Smooth muscle cell (in vitro differentiated cells): Measurements from ENCODE around the gene GRIPAP1. TPM values are rescaled to one million over a fixed set of nuclear protein-coding genes. Genes with fewer than 3 reads are reported as not detected.

Experiments used
- DNase-seq: peaks from one replicate; lab custom pipeline; 2025; ENCODE audit not compliant: unreplicated experiment; lab: John Stamatoyannopoulos, UW
- H2AFZ ChIP-seq: fragments of 200-600 bp; sonication (generic); 2 replicates; pipeline ENCODE4 v1.6.0; 2016; ENCODE audit warnings: antibody characterized with exemption, low read depth, mild to moderate bottlenecking
- H3F3A ChIP-seq: fragments of 200-600 bp; sonication (generic); 2 replicates; pipeline ENCODE4 v1.6.0; 2017; ENCODE audit warnings: antibody characterized with exemption, low read depth
- H3K27ac ChIP-seq: fragments of 200-600 bp; sonication (generic); 2 replicates; pipeline ENCODE4 v1.5.1; 2016; ENCODE audit warnings: low read depth, mild to moderate bottlenecking
- H3K27me3 ChIP-seq: fragments of 200-600 bp; sonication (generic); 2 replicates; pipeline ENCODE4 v1.6.1; 2016; ENCODE audit warnings: low read depth, mild to moderate bottlenecking
- H3K36me3 ChIP-seq: fragments of 200-600 bp; sonication (generic); 2 replicates; pipeline ENCODE4 v1.5.1; 2016; ENCODE audit warnings: low read depth
- H3K4me1 ChIP-seq: fragments of 200-600 bp; sonication (generic); 2 replicates; pipeline ENCODE4 v1.5.1; 2016; ENCODE audit warnings: low read depth
- H3K4me2 ChIP-seq: fragments of 200-600 bp; sonication (generic); 2 replicates; pipeline ENCODE4 v1.6.0; 2016; ENCODE audit warnings: mild to moderate bottlenecking
- H3K4me3 ChIP-seq: fragments of 200-600 bp; sonication (generic); 2 replicates; pipeline ENCODE4 v1.5.1; 2016; ENCODE audit warnings: mild to moderate bottlenecking
- H3K79me2 ChIP-seq: fragments of 200-600 bp; sonication (generic); 2 replicates; pipeline ENCODE4 v1.6.0; 2016; ENCODE audit warnings: low read depth, mild to moderate bottlenecking
- H3K9ac ChIP-seq: fragments of 200-600 bp; sonication (generic); 2 replicates; pipeline ENCODE4 v1.6.0; 2016; ENCODE audit warnings: low read depth
- H3K9me3 ChIP-seq: fragments of 200-600 bp; sonication (generic); replicated peaks from 2 replicates; pipeline ENCODE4 v1.5.1; 2016; ENCODE audit warnings: low read depth
- H4K20me1 ChIP-seq: fragments of 200-600 bp; sonication (generic); 2 replicates; pipeline ENCODE4 v1.6.0; 2016; ENCODE audit warnings: low read depth
- CTCF ChIP-seq: fragments of 200-600 bp; sonication (generic); IDR thresholded peaks from 2 replicates; pipeline ENCODE4 v1.5.1; 2017; ENCODE audit warnings: borderline replicate concordance, mild to moderate bottlenecking, antibody characterized with exemption; ENCODE audit not compliant: insufficient read depth, poor library complexity, severe bottlenecking
- WGBS: methylation state at CpG from one replicate; pipeline ENCODE4 v1.1.7; 2016; ENCODE audit warnings: low lambda C conversion rate; 5-methylcytosine and 5-hydroxymethylcytosine counted together
- polyA plus RNA-seq: library from polyadenylated mRNA; unstranded; fragments of >200 nt; fragmentation: Nextera tagmentation; extraction: Ambion mirVana; gene quantifications from 2 replicates; pipeline ENCODE4 v1.2.1, GENCODE V29; 2016
- total RNA-seq: library from RNA; depleted of rRNA; stranded (reverse); fragments of >200 nt; gene quantifications from 2 replicates; pipeline ENCODE4 v1.2.3, GENCODE V29; 2014

GRIPAP1 gene
- total and polyA plus RNA-seq, 2 experiments from 2014 or later = 10.0 to 14.9 TPM

- no peaks in the 10 kb centered on the region for H3K27me3 ChIP-seq
- no peak overlapping the region for H3K27ac ChIP-seq
- DNase-seq = no peak
- H2AFZ ChIP-seq = no peak overlapping the region
- no peak overlapping the region for H3K4me3 ChIP-seq
- no peak overlapping the region for H3K4me2 ChIP-seq
- no peak for TF ChIP-seq CTCF
- H3K9me3 ChIP-seq = no peaks in the 10 kb centered on the region
- no peak overlapping the region for H3K9ac ChIP-seq
- H3K4me1 ChIP-seq = no peaks in the 10 kb centered on the region
- H3K36me3 ChIP-seq = no peaks in the 10 kb centered on the region
- H3K79me2 ChIP-seq = peaks cover 25% of the 10 kb centered on the region
- 75% methylated on average over 3 of the region's 3 CpGs for WGBS
- no peaks in the 10 kb centered on the region for H3F3A ChIP-seq
- peaks cover 78% of the 10 kb centered on the region for H4K20me1 ChIP-seq
These were observed 62.4 kb downstream of the GRIPAP1 start for GRCh38 chrX:48939524-48940228.

GRCh38 chrX:48938721-48939425 lies 63.2 kb downstream of the GRIPAP1 start:
- no peaks in the 10 kb centered on the region for H3K4me1 ChIP-seq
- no peak overlapping the region for H3K4me3 ChIP-seq
- H3K27me3 ChIP-seq = no peaks in the 10 kb centered on the region
- H3F3A ChIP-seq = no peaks in the 10 kb centered on the region
- no peaks in the 10 kb centered on the region for H3K9me3 ChIP-seq
- no peak overlapping the region for H3K4me2 ChIP-seq
- TF ChIP-seq CTCF = no peak
- 93% methylated on average over 1 of the region's 1 CpG for WGBS
- H2AFZ ChIP-seq = no peak overlapping the region
- no peak for DNase-seq
- no peak overlapping the region for H3K9ac ChIP-seq
- H3K27ac ChIP-seq = no peak overlapping the region
- H4K20me1 ChIP-seq = peaks cover 70% of the 10 kb centered on the region
- H3K79me2 ChIP-seq = peaks cover 20% of the 10 kb centered on the region
- H3K36me3 ChIP-seq = no peaks in the 10 kb centered on the region

- TF ChIP-seq CTCF = no peak
- no peak overlapping the region for H3K27ac ChIP-seq
These were observed 64.8 kb downstream of the GRIPAP1 start for GRCh38 chrX:48937054-48937907.

More at GRCh38 chrX:48937054-48937907, 64.8 kb downstream of the GRIPAP1 start:
- Histone ChIP-seq H3K36me3 (no peaks in the 10 kb centered on the region), H3K79me2 (peaks cover 6% of the 10 kb centered on the region), H3K4me1 (no peaks in the 10 kb centered on the region), H3K9ac (no peak overlapping the region), H4K20me1 (peaks cover 54% of the 10 kb centered on the region), H3K4me2 (no peak overlapping the region), H3F3A (no peaks in the 10 kb centered on the region), H3K9me3 (no peaks in the 10 kb centered on the region), H3K4me3 (no peak overlapping the region), H2AFZ (no peak overlapping the region), H3K27me3 (no peaks in the 10 kb centered on the region)
- WGBS = 71% methylated on average over 9 of the region's 9 CpGs
- no peak for DNase-seq
